Measurements from ENCODE around the gene WDFY2.

DNA sequence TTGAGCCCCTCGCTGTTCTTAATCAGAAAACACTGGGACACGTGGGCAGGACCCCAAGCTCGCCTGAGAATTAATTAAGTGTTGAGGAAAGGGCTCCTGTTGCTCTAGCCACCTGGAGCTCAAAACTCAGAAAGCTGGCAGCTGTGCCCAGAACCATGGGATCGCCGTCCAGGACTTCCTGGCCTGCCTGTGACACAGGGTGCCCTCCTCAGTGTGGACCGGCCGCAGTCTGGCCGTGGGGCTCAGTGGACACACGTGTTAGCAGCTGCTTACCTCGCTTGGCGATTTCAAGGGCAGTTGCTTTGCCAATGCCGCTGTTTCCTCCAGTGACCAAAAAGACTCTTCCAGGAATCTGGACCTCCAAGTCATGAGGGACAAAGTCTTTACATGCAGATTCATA, 215.0 kb downstream of the WDFY2 start:
- TF ChIP-seq CTCF (IDR thresholded peaks at IDR 0.05) = no peak
- TF ChIP-seq POLR2A (IDR thresholded peaks at IDR 0.05) = no peak

Data from body of pancreas (tissue), 4 donors.